K562 (cell line): ENCODE measurements around the gene DENND1A. TPM values are rescaled to one million over a fixed set of nuclear protein-coding genes. Genes with fewer than 3 reads are reported as not detected.

ENCODE experiments used
- ATAC-seq: fragments of 200-7000 bp; cut with Tn5 transposase; 3 replicates; pipeline ENCODE4 v1.9.1; 2020; ENCODE audit warnings: moderate library complexity
- BruUV-seq: library from RNA; stranded (reverse); fragments of 400-500 nt; replicated peaks from 2 replicates; lab custom pipeline; 2021; lab: Mats Ljungman, UMichigan
- CTCF ChIA-PET: fragments of 300-600 bp; formaldehyde crosslinking; extraction: SDS; loops from one replicate; lab custom pipeline; 2021; ENCODE audit warnings: low intra/inter-chr PET ratio; lab: Yijun Ruan, JAX
- POLR2A ChIA-PET: fragments of 300-600, 350-650 bp; sonication (Branson Sonifier 250); formaldehyde crosslinking; extraction: SDS; loops from one replicate; lab custom pipeline; 2021; ENCODE audit warnings: antibody characterized with exemption, inconsistent platforms; lab: Yijun Ruan, JAX
- DNase-seq, 4 experiments: peaks; one replicate each; pipeline versions ENCODE4 v3.0.0 to v3.0.0-alpha.2; 2011 to 2018; ENCODE audit warnings: low spot score in 3 of 4, mixed read lengths in 3 of 4; ENCODE audit errors: extremely low read depth in 1 of 4
- FAIRE-seq: peaks from 2 replicates; lab custom pipeline; 2011; peaks lifted over from hg19 to GRCh38; lab: Jason Lieb, UNC
- H2AFZ ChIP-seq: 2 replicates; pipeline ENCODE4 v1.6.0; 2011; ENCODE audit warnings: low read depth, low read length, control low read depth, inconsistent platforms
- H3K27ac ChIP-seq: fragments of 200-600 bp; 3 replicates; pipeline ENCODE4 v1.8.0; 2011; ENCODE audit warnings: low read depth, mild to moderate bottlenecking, control low read depth, inconsistent platforms, low read length, moderate library complexity, mixed read lengths; ENCODE audit errors: extremely low read depth
- H3K27me3 ChIP-seq, 2 experiments: fragments of 300-600 bp in 1 of 2; 2 replicates in 1 of 2; 3 replicates in 1 of 2; pipeline versions ENCODE4 v1.6.0 to v1.8.0; 2011; ENCODE audit warnings: inconsistent platforms in 2 of 2, low read length in 2 of 2, mild to moderate bottlenecking in 1 of 2, mixed read lengths in 1 of 2, moderate library complexity in 1 of 2; ENCODE audit not compliant: control insufficient read depth in 2 of 2, insufficient read depth in 2 of 2
- H3K36me3 ChIP-seq: fragments of 300-600 bp; 3 replicates; pipeline ENCODE4 v1.8.0; 2011; ENCODE audit warnings: mild to moderate bottlenecking, low read length, inconsistent platforms; ENCODE audit not compliant: control insufficient read depth, insufficient read depth
- H3K4me1 ChIP-seq, 2 experiments: fragments of 200-600 bp in 1 of 2; replicated peaks in 1 of 2; 2 replicates in 1 of 2; 3 replicates in 1 of 2; pipeline versions ENCODE4 v1.5.1 to v1.8.0; 2011; ENCODE audit warnings: inconsistent platforms in 2 of 2, low read length in 2 of 2, mild to moderate bottlenecking in 1 of 2, mixed read lengths in 1 of 2, moderate library complexity in 1 of 2; ENCODE audit not compliant: control insufficient read depth in 2 of 2, insufficient read depth in 2 of 2
- H3K4me2 ChIP-seq: 2 replicates; pipeline ENCODE4 v1.6.1; 2011; ENCODE audit warnings: low read length, control low read depth, inconsistent platforms, mixed read lengths; ENCODE audit not compliant: insufficient read depth
- H3K4me3 ChIP-seq: fragments of 200-600 bp; sonication (generic), shearing (Covaris generic); 2 replicates; pipeline ENCODE4 v1.5.1; 2016; ENCODE audit warnings: control low read depth, inconsistent platforms
- H3K79me2 ChIP-seq: fragments of 200-600 bp; 3 replicates; pipeline ENCODE4 v1.8.0; 2011; ENCODE audit warnings: low read length, inconsistent platforms; ENCODE audit not compliant: control insufficient read depth, insufficient read depth
- H3K9ac ChIP-seq, 2 experiments: 2 replicates each; pipeline versions ENCODE4 v1.6.0 to v1.6.1; 2011; ENCODE audit warnings: low read depth in 2 of 2, low read length in 2 of 2, control low read depth in 1 of 2, inconsistent platforms in 1 of 2, mild to moderate bottlenecking in 1 of 2, mixed read lengths in 1 of 2; ENCODE audit not compliant: insufficient read depth in 1 of 2
- H3K9me1 ChIP-seq: one replicate; pipeline ENCODE4 v1.6.0; 2011; ENCODE audit warnings: inconsistent platforms, mild to moderate bottlenecking, low read length, moderate library complexity; ENCODE audit not compliant: control insufficient read depth, insufficient read depth
- H3K9me3 ChIP-seq: replicated peaks from 2 replicates; pipeline ENCODE4 v1.5.1; 2011; ENCODE audit warnings: low read depth, low read length, inconsistent platforms; ENCODE audit not compliant: control insufficient read depth, insufficient read depth
- H4K20me1 ChIP-seq: replicated peaks from 2 replicates; pipeline ENCODE4 v1.6.1; 2011; ENCODE audit warnings: low read length, inconsistent platforms, mixed read lengths; ENCODE audit not compliant: control insufficient read depth, insufficient read depth
- ETS2 ChIP-seq: IDR thresholded peaks from 2 replicates; pipeline ENCODE4 v1.6.1; 2016; ENCODE audit warnings: borderline replicate concordance, missing genetic modification characterization, mild to moderate bottlenecking, moderate library complexity, missing compliant biosample characterization; ENCODE audit not compliant: poor library complexity, severe bottlenecking
- NCOA4 ChIP-seq: fragments of 450-650 bp; IDR thresholded peaks from 2 replicates; pipeline ENCODE4 v1.6.1; 2018; ENCODE audit warnings: mild to moderate bottlenecking; ENCODE audit not compliant: partially characterized antibody
- RAD51 ChIP-seq: fragments of 450-650 bp; IDR thresholded peaks from 2 replicates; pipeline ENCODE4 v1.7.1; 2016; ENCODE audit warnings: low read depth, mild to moderate bottlenecking, borderline replicate concordance
- RFX5 ChIP-seq: IDR thresholded peaks from 2 replicates; pipeline ENCODE4 v1.6.1; 2011; ENCODE audit warnings: low read depth, mild to moderate bottlenecking, improper control_type of control experiment, low read length
- ZBTB7A ChIP-seq: IDR thresholded peaks from 2 replicates; pipeline ENCODE4 v1.6.1; 2011; ENCODE audit warnings: low read depth, mild to moderate bottlenecking, low read length, moderate library complexity, borderline replicate concordance; ENCODE audit not compliant: control insufficient read depth
- WGBS: fragments of 100-300 bp; shearing (Covaris generic); methylation state at CpG from one replicate; pipeline ENCODE4 v1.1.6; 2016; ENCODE audit warnings: low coverage, mixed read lengths; ENCODE audit not compliant: insufficient coverage; ENCODE audit errors: missing lambda C conversion rate; 5-methylcytosine and 5-hydroxymethylcytosine counted together
- in situ Hi-C: fragments of 300-500 bp; cut with MboI; formaldehyde crosslinking; loops from 4 replicates; pipeline ENCODE4 v1.15.0; 2018; ENCODE audit warnings: inconsistent platforms, mixed read lengths
- intact Hi-C: fragments of 100-400 bp; cut with micrococcal nuclease; formaldehyde crosslinking; loops from 2 replicates; pipeline ENCODE4 v1.14.2; 2022
- polyA plus RNA-seq, 8 experiments: library from polyadenylated mRNA; depleted of rRNA in 4 of 8; stranded (reverse) in 5 of 8; unstranded in 3 of 8; fragments of >200 nt; fragmentation: Nextera tagmentation in 2 of 8; fragmentation: Illumina TruSeq in 1 of 8; extraction: Ambion mirVana in 2 of 8; extraction: Trizol in 1 of 8; gene quantifications; 2 replicates each; pipeline versions ENCODE4 v1.2.1 to v1.2.3, GENCODE V29; 2011 to 2014; ENCODE audit warnings: inconsistent platforms in 1 of 8, missing spikeins in 1 of 8
- total RNA-seq, 7 experiments: library from RNA; depleted of rRNA in 6 of 7; stranded (reverse); fragments of >200 nt in 6 of 7; fragmentation: Illumina TruSeq in 2 of 7; extraction: Trizol in 2 of 7; gene quantifications; 2 replicates each; pipeline versions ENCODE4 v1.2.1 to v1.2.3, GENCODE V29; 2011 to 2021; ENCODE audit warnings: low replicate concordance in 1 of 7
- TF ChIP-seq, protein P1 (sequence below): sonication (generic); IDR thresholded peaks from 2 replicates; pipeline ENCODE4 v1.6.1; 2016
- TF ChIP-seq, protein P2 (sequence below): fragments of 450-650 bp; IDR thresholded peaks from 2 replicates; pipeline ENCODE4 v1.6.1; 2017; ENCODE audit warnings: antibody characterized with exemption

The DENND1A gene
- total and polyA plus RNA-seq, 9 of the 15 experiments (the other 6 are each of a cell fraction or from before 2014, with no cell fraction given): 7.6 to 29.5 (median 15.7) TPM

DNA sequence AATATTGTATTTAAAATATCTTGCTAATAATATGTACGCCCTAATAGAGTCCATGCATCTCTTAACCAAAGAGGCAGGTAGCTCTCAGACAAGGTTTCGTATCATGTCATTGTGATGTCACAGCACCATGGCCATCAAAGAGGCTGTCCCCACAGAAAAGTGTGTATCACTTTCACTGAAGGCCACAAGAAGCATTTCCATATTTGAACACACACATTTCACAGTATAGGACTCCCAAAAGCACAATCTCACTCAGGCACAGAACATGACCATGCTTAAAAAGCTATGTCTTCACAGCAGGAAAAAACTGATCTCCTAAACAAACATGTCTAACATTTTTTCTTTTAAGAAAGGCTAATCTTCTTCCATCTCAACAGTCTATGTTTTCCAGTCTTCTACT is 133.8 kb downstream of the DENND1A start:
- no peaks in the 10 kb centered on the region for H4K20me1 ChIP-seq
- H3K4me3 ChIP-seq: no peak overlapping the region
- FAIRE-seq (no peak), DNase-seq (no peak), ATAC-seq (no peak)
- WGBS: 89% methylated on average over 2 of the region's 2 CpGs
- ChIA-PET POLR2A (no interaction called here), CTCF (no interaction called here)
- TF ChIP-seq ZBTB7A: no peak
- no peak for TF ChIP-seq NCOA4
- TF ChIP-seq, protein P1, sequence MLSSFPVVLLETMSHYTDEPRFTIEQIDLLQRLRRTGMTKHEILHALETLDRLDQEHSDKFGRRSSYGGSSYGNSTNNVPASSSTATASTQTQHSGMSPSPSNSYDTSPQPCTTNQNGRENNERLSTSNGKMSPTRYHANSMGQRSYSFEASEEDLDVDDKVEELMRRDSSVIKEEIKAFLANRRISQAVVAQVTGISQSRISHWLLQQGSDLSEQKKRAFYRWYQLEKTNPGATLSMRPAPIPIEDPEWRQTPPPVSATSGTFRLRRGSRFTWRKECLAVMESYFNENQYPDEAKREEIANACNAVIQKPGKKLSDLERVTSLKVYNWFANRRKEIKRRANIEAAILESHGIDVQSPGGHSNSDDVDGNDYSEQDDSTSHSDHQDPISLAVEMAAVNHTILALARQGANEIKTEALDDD: no peak
- no peak for TF ChIP-seq RAD51
- TF ChIP-seq, protein P2, sequence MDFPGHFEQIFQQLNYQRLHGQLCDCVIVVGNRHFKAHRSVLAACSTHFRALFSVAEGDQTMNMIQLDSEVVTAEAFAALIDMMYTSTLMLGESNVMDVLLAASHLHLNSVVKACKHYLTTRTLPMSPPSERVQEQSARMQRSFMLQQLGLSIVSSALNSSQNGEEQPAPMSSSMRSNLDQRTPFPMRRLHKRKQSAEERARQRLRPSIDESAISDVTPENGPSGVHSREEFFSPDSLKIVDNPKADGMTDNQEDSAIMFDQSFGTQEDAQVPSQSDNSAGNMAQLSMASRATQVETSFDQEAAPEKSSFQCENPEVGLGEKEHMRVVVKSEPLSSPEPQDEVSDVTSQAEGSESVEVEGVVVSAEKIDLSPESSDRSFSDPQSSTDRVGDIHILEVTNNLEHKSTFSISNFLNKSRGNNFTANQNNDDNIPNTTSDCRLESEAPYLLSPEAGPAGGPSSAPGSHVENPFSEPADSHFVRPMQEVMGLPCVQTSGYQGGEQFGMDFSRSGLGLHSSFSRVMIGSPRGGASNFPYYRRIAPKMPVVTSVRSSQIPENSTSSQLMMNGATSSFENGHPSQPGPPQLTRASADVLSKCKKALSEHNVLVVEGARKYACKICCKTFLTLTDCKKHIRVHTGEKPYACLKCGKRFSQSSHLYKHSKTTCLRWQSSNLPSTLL: no peak
- no peak for TF ChIP-seq ETS2 (tag)
- no peak for TF ChIP-seq RFX5
- H3K79me2 ChIP-seq: no peaks in the 10 kb centered on the region
- no peaks in the 10 kb centered on the region for H3K9me1 ChIP-seq
- no peaks in the 10 kb centered on the region for H3K27me3 ChIP-seq
- H3K4me2 ChIP-seq: no peak overlapping the region
- no TSS peak for BruUV-seq
- H3K27ac ChIP-seq: no peak overlapping the region
- intact Hi-C loops (no loop called here), in situ Hi-C loops (no loop called here)
- no peak overlapping the region for H3K9ac ChIP-seq
- H3K9me3 ChIP-seq: no peaks in the 10 kb centered on the region
- H3K36me3 ChIP-seq: no peaks in the 10 kb centered on the region
- H2AFZ ChIP-seq: no peak overlapping the region
- no peaks in the 10 kb centered on the region for H3K4me1 ChIP-seq
